ENCODE results near the gene DST.

The DST gene

GRCh38 chr6:56440551-56440981 is 202.1 kb downstream of the DST start:
- H2BK12ac ChIP-seq (ENCODE audit: low read length) = no peak overlapping the region
- H4K8ac ChIP-seq (ENCODE audit: low read depth, low read length) = no peak overlapping the region
- no peak overlapping the region for H2AK5ac ChIP-seq (ENCODE audit: low read length)
- H3K79me2 ChIP-seq (ENCODE audit: control insufficient read depth, insufficient read depth, low read length, poor library complexity) = no peaks in the 10 kb centered on the region
- H3K9ac ChIP-seq (ENCODE audit: low read length) = no peak overlapping the region
- H3K23ac ChIP-seq (ENCODE audit: low read length) = no peak overlapping the region
- H3K36me3 ChIP-seq (ENCODE audit: control insufficient read depth in 1 of 2, insufficient read depth in 2 of 2, low read length in 2 of 2) = no peaks in the 10 kb centered on the region
- H3K4ac ChIP-seq (ENCODE audit: low read depth, low read length) = no peak overlapping the region
- DNase-seq = no peak
- H3K9me3 ChIP-seq (ENCODE audit: insufficient read depth, low read depth, low read length) = no peaks in the 10 kb centered on the region
- no peak overlapping the region for H4K12ac ChIP-seq (ENCODE audit: low read depth, low read length)
- no peak overlapping the region for H4K91ac ChIP-seq (ENCODE audit: low read depth, low read length)
- H3K79me1 ChIP-seq (ENCODE audit: low read length) = no peaks in the 10 kb centered on the region
- no peak overlapping the region for H2BK120ac ChIP-seq (ENCODE audit: insufficient read depth, low read length, poor library complexity)
- WGBS (ENCODE audit: extremely low coverage, insufficient coverage, insufficient read length) = no CpG with 5 or more reads among the region's 4 CpGs
- no peak overlapping the region for H3K18ac ChIP-seq (ENCODE audit: low read length)
- no peaks in the 10 kb centered on the region for H3K4me1 ChIP-seq (ENCODE audit: control insufficient read depth in 1 of 2, insufficient read depth in 2 of 2, low read length in 2 of 2)
- no peak overlapping the region for H2BK5ac ChIP-seq (ENCODE audit: low read depth, low read length, poor library complexity)
- no peak overlapping the region for H2AFZ ChIP-seq (ENCODE audit: insufficient read depth, low read length, poor library complexity)
- H3K27me3 ChIP-seq (ENCODE audit: insufficient read depth, low read length) = no peaks in the 10 kb centered on the region
- H3K14ac ChIP-seq (ENCODE audit: low read length) = no peak overlapping the region
- H3K4me2 ChIP-seq (ENCODE audit: low read length) = no peak overlapping the region
- H3K27ac ChIP-seq (ENCODE audit: low read depth, low read length) = no peak overlapping the region
- H3K4me3 ChIP-seq (ENCODE audit: low read depth, low read length) = no peak overlapping the region

DNA sequence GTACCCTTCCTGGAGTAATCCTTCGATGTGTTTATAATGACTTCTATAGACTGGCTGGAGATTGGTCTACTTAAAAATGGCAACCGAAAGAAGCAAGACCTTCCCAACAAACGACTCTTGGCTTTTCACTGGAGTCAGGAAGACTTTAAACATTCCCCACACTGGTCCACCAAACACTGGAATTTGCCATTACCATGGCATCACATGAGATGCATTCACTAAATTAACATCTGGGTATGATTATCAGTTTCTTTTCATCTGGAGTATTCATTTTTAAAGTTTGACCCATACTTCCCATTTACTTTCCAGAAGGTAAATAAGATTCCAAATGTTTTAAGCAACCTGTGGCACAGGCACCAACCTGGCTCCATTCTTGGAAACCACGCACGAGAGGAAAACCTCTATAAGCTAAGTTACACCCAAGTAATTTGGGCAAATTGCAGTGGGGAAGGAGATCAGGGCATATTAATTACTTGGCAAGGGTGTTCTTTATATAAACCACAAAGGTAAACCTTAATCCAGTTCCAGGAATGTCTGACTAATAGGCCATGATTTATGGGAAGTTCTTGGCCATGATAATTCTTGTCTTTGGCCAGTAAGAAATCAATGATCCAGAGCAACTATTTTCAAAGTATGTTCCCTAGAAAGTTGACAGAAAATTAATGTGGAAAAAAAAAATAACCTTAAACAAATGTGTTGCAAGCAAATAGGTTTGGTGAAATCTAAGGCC is 205.4 kb downstream of the DST start:
- Histone ChIP-seq H3K14ac (ENCODE audit: low read length) (no peak overlapping the region), H4K91ac (ENCODE audit: low read depth, low read length) (no peak overlapping the region), H3K27me3 (ENCODE audit: insufficient read depth, low read length) (no peaks in the 10 kb centered on the region), H3K18ac (ENCODE audit: low read length) (no peak overlapping the region), H2AFZ (ENCODE audit: insufficient read depth, low read length, poor library complexity) (no peak overlapping the region), H3K79me1 (ENCODE audit: low read length) (no peaks in the 10 kb centered on the region), H3K4ac (ENCODE audit: low read depth, low read length) (no peak overlapping the region), H3K4me3 (ENCODE audit: low read depth, low read length) (no peak overlapping the region), H3K27ac (ENCODE audit: low read depth, low read length) (no peak overlapping the region), H3K4me1 (ENCODE audit: control insufficient read depth in 1 of 2, insufficient read depth in 2 of 2, low read length in 2 of 2) (no peaks in the 10 kb centered on the region), H2BK120ac (ENCODE audit: insufficient read depth, low read length, poor library complexity) (no peak overlapping the region), H3K79me2 (ENCODE audit: control insufficient read depth, insufficient read depth, low read length, poor library complexity) (no peaks in the 10 kb centered on the region), H2BK5ac (ENCODE audit: low read depth, low read length, poor library complexity) (no peak overlapping the region), H3K4me2 (ENCODE audit: low read length) (no peak overlapping the region), H3K9ac (ENCODE audit: low read length) (no peak overlapping the region), H2BK12ac (ENCODE audit: low read length) (no peak overlapping the region), H4K12ac (ENCODE audit: low read depth, low read length) (no peak overlapping the region), H3K36me3 (ENCODE audit: control insufficient read depth in 1 of 2, insufficient read depth in 2 of 2, low read length in 2 of 2) (no peaks in the 10 kb centered on the region), H2AK5ac (ENCODE audit: low read length) (no peak overlapping the region), H3K9me3 (ENCODE audit: insufficient read depth, low read depth, low read length) (peaks cover 2% of the 10 kb centered on the region), H3K23ac (ENCODE audit: low read length) (no peak overlapping the region), H4K8ac (ENCODE audit: low read depth, low read length) (no peak overlapping the region)
- DNase-seq = no peak
- WGBS (ENCODE audit: extremely low coverage, insufficient coverage, insufficient read length) = no CpG with 5 or more reads among the region's 5 CpGs

GRCh38 chr6:56435754-56436153 is 206.9 kb downstream of the DST start:
- Histone ChIP-seq H3K4me3 (ENCODE audit: low read depth, low read length) (no peak overlapping the region), H3K4me2 (ENCODE audit: low read length) (no peak overlapping the region), H3K4me1 (ENCODE audit: control insufficient read depth in 1 of 2, insufficient read depth in 2 of 2, low read length in 2 of 2) (no peaks in the 10 kb centered on the region), H4K12ac (ENCODE audit: low read depth, low read length) (no peak overlapping the region), H2AFZ (ENCODE audit: insufficient read depth, low read length, poor library complexity) (no peak overlapping the region), H3K27ac (ENCODE audit: low read depth, low read length) (no peak overlapping the region), H2BK5ac (ENCODE audit: low read depth, low read length, poor library complexity) (no peak overlapping the region), H3K4ac (ENCODE audit: low read depth, low read length) (no peak overlapping the region), H3K9ac (ENCODE audit: low read length) (no peak overlapping the region), H3K36me3 (ENCODE audit: control insufficient read depth in 1 of 2, insufficient read depth in 2 of 2, low read length in 2 of 2) (no peaks in the 10 kb centered on the region), H3K27me3 (ENCODE audit: insufficient read depth, low read length) (no peaks in the 10 kb centered on the region), H3K14ac (ENCODE audit: low read length) (no peak overlapping the region), H3K79me2 (ENCODE audit: control insufficient read depth, insufficient read depth, low read length, poor library complexity) (no peaks in the 10 kb centered on the region), H4K8ac (ENCODE audit: low read depth, low read length) (no peak overlapping the region), H2BK120ac (ENCODE audit: insufficient read depth, low read length, poor library complexity) (no peak overlapping the region), H2AK5ac (ENCODE audit: low read length) (no peak overlapping the region), H3K23ac (ENCODE audit: low read length) (no peak overlapping the region), H4K91ac (ENCODE audit: low read depth, low read length) (no peak overlapping the region), H3K9me3 (ENCODE audit: insufficient read depth, low read depth, low read length) (peaks cover 6% of the 10 kb centered on the region), H2BK12ac (ENCODE audit: low read length) (no peak overlapping the region), H3K18ac (ENCODE audit: low read length) (no peak overlapping the region), H3K79me1 (ENCODE audit: low read length) (no peaks in the 10 kb centered on the region)
- no peak for DNase-seq
- no CpG with 5 or more reads among the region's 4 CpGs for WGBS (ENCODE audit: extremely low coverage, insufficient coverage, insufficient read length)

- H2AFZ ChIP-seq (ENCODE audit: insufficient read depth, low read length, poor library complexity) = no peak overlapping the region
- H3K9ac ChIP-seq (ENCODE audit: low read length) = no peak overlapping the region
- H2AK5ac ChIP-seq (ENCODE audit: low read length) = no peak overlapping the region
- H3K14ac ChIP-seq (ENCODE audit: low read length) = no peak overlapping the region
- no peak overlapping the region for H3K4ac ChIP-seq (ENCODE audit: low read depth, low read length)
- peaks cover 6% of the 10 kb centered on the region for H3K9me3 ChIP-seq (ENCODE audit: insufficient read depth, low read depth, low read length)
- H3K36me3 ChIP-seq (ENCODE audit: control insufficient read depth in 1 of 2, insufficient read depth in 2 of 2, low read length in 2 of 2) = no peaks in the 10 kb centered on the region
- H3K79me1 ChIP-seq (ENCODE audit: low read length) = no peaks in the 10 kb centered on the region
- no peaks in the 10 kb centered on the region for H3K4me1 ChIP-seq (ENCODE audit: control insufficient read depth in 1 of 2, insufficient read depth in 2 of 2, low read length in 2 of 2)
- no peak overlapping the region for H3K4me3 ChIP-seq (ENCODE audit: low read depth, low read length)
- H2BK5ac ChIP-seq (ENCODE audit: low read depth, low read length, poor library complexity) = no peak overlapping the region
- no peak overlapping the region for H3K4me2 ChIP-seq (ENCODE audit: low read length)
- H3K79me2 ChIP-seq (ENCODE audit: control insufficient read depth, insufficient read depth, low read length, poor library complexity) = no peaks in the 10 kb centered on the region
- H3K27me3 ChIP-seq (ENCODE audit: insufficient read depth, low read length) = no peaks in the 10 kb centered on the region
- no peak overlapping the region for H2BK12ac ChIP-seq (ENCODE audit: low read length)
- no peak overlapping the region for H3K18ac ChIP-seq (ENCODE audit: low read length)
- H3K27ac ChIP-seq (ENCODE audit: low read depth, low read length) = no peak overlapping the region
- WGBS (ENCODE audit: extremely low coverage, insufficient coverage, insufficient read length) = no CpG with 5 or more reads among the region's 2 CpGs
- no peak for DNase-seq
- H4K91ac ChIP-seq (ENCODE audit: low read depth, low read length) = no peak overlapping the region
- H4K12ac ChIP-seq (ENCODE audit: low read depth, low read length) = no peak overlapping the region
- H4K8ac ChIP-seq (ENCODE audit: low read depth, low read length) = no peak overlapping the region
- no peak overlapping the region for H3K23ac ChIP-seq (ENCODE audit: low read length)
- no peak overlapping the region for H2BK120ac ChIP-seq (ENCODE audit: insufficient read depth, low read length, poor library complexity)
These were observed 207.4 kb downstream of the DST start for GRCh38 chr6:56435326-56435725.
